ENCODE data around the gene ACTR5. TPM values are rescaled to one million over a fixed set of nuclear protein-coding genes. Genes with fewer than 3 reads are reported as not detected.

Gene ACTR5
- total and polyA plus RNA-seq, 2 of the 13 experiments (the other 11 are each of a cell fraction or from before 2014, with no cell fraction given): 19.5 to 20.5 TPM

GRCh38 chr20:38812709-38813573 lies 64.7 kb downstream of the ACTR5 start:
- H3K4me3 ChIP-seq (replicated peaks in 1 of 3; ENCODE audit: insufficient read depth in 1 of 3, low read depth in 2 of 3, low read length in 3 of 3): no peak overlapping the region
- ChIA-PET CTCF (ENCODE audit: low intra/inter-chr PET ratio, low total read pairs) (no interaction called here), POLR2A (interaction anchor here (0.9 kb wide), 1 partner anchor 117 kb away, joined by 3 read pairs; no protein-coding TSS in a partner anchor)
- no peaks in the 10 kb centered on the region for H3K9me3 ChIP-seq (ENCODE audit: low read length)
- no peak overlapping the region for H2AFZ ChIP-seq (ENCODE audit: low read length)
- H3K27me3 ChIP-seq (ENCODE audit: control insufficient read depth in 1 of 2, insufficient read depth in 2 of 2, low read length in 2 of 2): peaks cover 3 to 36% of the 10 kb centered on the region in 2 experiments; a peak in 4 of 5 replicates
- H3K4me2 ChIP-seq (ENCODE audit: low read depth, low read length): no peak overlapping the region
- 0 out of 2 replicates have a peak, but pooled peaks cover 4% of the 10 kb centered on the region for H3K4me1 ChIP-seq (ENCODE audit: insufficient read depth, low read length)
- no peak overlapping the region for H3K27ac ChIP-seq (ENCODE audit: extremely low read length, insufficient read depth, low read length)
- FAIRE-seq (no peak), DNase-seq (ENCODE audit: low spot score) (no peak), ATAC-seq (no peak)
- no peaks in the 10 kb centered on the region for H3K79me2 ChIP-seq (ENCODE audit: insufficient read depth, low read length)
- no TSS peak for BruUV-seq (replicated peaks)
- no peak overlapping the region for H3K9ac ChIP-seq (ENCODE audit: insufficient read depth, low read depth, low read length)
- no peaks in the 10 kb centered on the region for H3K36me3 ChIP-seq (replicated peaks in 1 of 2; ENCODE audit: control insufficient read depth in 1 of 2, insufficient read depth in 2 of 2, low read length in 2 of 2)
- 44% methylated on average over 4 of the region's 4 CpGs for WGBS (ENCODE audit: low lambda C conversion rate)
- no peaks in the 10 kb centered on the region for H4K20me1 ChIP-seq (ENCODE audit: insufficient read depth, low read length)
- TF ChIP-seq SMAD3 (CRISPR knock-in tag; IDR thresholded peaks at IDR 0.05): no peak
- TF ChIP-seq CENPX (CRISPR knock-in tag; IDR thresholded peaks at IDR 0.05): no peak
- TF ChIP-seq, protein P1, sequence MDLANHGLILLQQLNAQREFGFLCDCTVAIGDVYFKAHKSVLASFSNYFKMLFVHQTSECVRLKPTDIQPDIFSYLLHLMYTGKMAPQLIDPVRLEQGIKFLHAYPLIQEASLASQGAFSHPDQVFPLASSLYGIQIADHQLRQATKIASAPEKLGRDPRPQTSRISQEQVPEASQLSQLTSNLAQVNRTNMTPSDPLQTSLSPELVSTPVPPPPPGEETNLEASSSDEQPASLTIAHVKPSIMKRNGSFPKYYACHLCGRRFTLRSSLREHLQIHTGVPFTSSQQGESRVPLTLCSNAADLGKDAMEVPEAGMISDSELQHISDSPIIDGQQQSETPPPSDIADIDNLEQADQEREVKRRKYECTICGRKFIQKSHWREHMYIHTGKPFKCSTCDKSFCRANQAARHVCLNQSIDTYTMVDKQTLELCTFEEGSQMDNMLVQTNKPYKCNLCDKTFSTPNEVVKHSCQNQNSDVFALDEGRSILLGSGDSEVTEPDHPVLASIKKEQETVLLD (CRISPR knock-in tag; IDR thresholded peaks at IDR 0.05; ENCODE audit: low read depth): no peak
- TF ChIP-seq, protein P2, sequence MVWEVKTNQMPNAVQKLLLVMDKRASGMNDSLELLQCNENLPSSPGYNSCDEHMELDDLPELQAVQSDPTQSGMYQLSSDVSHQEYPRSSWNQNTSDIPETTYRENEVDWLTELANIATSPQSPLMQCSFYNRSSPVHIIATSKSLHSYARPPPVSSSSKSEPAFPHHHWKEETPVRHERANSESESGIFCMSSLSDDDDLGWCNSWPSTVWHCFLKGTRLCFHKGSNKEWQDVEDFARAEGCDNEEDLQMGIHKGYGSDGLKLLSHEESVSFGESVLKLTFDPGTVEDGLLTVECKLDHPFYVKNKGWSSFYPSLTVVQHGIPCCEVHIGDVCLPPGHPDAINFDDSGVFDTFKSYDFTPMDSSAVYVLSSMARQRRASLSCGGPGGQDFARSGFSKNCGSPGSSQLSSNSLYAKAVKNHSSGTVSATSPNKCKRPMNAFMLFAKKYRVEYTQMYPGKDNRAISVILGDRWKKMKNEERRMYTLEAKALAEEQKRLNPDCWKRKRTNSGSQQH (CRISPR knock-in tag; IDR thresholded peaks at IDR 0.05; ENCODE audit: low read depth): no peak
- TF ChIP-seq SIX4 (CRISPR knock-in tag; IDR thresholded peaks at IDR 0.05): no peak
- TF ChIP-seq CENPT (CRISPR knock-in tag; IDR thresholded peaks at IDR 0.05; ENCODE audit: low read depth): no peak
- TF ChIP-seq ZNF383 (CRISPR knock-in tag; IDR thresholded peaks at IDR 0.05; ENCODE audit: borderline replicate concordance): no peak
- no peak for TF ChIP-seq POGZ (CRISPR knock-in tag; IDR thresholded peaks at IDR 0.05)
- TF ChIP-seq KLF6 (CRISPR knock-in tag; IDR thresholded peaks at IDR 0.05): no peak
- no peak for TF ChIP-seq SIX1 (CRISPR knock-in tag; IDR thresholded peaks at IDR 0.05; ENCODE audit: borderline replicate concordance)
- TF ChIP-seq ZBTB38 (CRISPR knock-in tag; IDR thresholded peaks at IDR 0.05): no peak
- TF ChIP-seq ZNF639 (CRISPR knock-in tag; conservative IDR thresholded peaks at IDR 0.05): no peak
- no peak for TF ChIP-seq TCF7L2 (IDR thresholded peaks at IDR 0.05; ENCODE audit: low read depth, low read length)
- TF ChIP-seq ZNF550 (CRISPR knock-in tag; IDR thresholded peaks at IDR 0.05; ENCODE audit: borderline replicate concordance): no peak
- intact Hi-C loops (cut with micrococcal nuclease; ENCODE audit: unreplicated experiment): no loop called here
- in situ Hi-C loops (cut with HindIII; ENCODE audit: extremely low pct_ligation_motif_present, low pct_unique_long_range_greater_than_20kb): no loop called here
